Measurements from ENCODE around the gene PCGF6.
"Not testable (repeated sequence)": the region's sequence is repeated elsewhere in the genome, so short reads cannot be mapped to it uniquely, and the experiment has no call there.

PCGF6 gene

DNA sequence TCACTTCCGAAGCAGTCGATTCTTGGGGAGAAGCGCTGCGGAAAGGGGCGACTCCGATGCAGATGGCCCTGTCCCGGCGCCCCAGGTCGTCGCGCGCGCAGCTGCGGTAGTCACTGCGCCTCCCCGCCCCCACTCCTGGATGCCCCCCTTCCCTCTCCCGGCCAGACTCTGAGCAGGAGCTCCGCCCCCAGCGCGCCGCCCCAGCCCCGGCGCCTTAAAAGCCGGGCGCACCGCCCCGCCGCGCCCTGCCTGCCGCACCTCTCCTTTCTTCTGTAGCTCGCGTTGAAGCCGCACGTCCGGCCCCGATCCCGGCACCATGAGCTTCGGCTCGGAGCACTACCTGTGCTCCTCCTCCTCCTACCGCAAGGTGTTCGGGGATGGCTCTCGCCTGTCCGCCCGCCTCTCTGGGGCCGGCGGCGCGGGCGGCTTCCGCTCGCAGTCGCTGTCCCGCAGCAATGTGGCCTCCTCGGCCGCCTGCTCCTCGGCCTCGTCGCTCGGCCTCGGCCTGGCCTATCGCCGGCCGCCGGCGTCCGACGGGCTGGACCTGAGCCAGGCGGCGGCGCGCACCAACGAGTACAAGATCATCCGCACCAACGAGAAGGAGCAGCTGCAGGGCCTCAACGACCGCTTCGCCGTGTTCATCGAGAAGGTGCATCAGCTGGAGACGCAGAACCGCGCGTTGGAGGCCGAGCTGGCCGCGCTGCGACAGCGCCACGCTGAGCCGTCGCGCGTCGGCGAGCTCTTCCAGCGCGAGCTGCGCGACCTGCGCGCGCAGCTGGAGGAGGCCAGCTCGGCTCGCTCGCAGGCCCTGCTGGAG, 73.8 kb downstream of the PCGF6 start, which contains the start of gene INA:
Gene INA (plus strand): TSS at position 243 of the 817 bp plus-strand sequence. CDS start 74 bp downstream, at position 317.
- peak; percentile 33 for DNase-seq (ENCODE audit: low read depth)
- TF ChIP-seq, protein P1, sequence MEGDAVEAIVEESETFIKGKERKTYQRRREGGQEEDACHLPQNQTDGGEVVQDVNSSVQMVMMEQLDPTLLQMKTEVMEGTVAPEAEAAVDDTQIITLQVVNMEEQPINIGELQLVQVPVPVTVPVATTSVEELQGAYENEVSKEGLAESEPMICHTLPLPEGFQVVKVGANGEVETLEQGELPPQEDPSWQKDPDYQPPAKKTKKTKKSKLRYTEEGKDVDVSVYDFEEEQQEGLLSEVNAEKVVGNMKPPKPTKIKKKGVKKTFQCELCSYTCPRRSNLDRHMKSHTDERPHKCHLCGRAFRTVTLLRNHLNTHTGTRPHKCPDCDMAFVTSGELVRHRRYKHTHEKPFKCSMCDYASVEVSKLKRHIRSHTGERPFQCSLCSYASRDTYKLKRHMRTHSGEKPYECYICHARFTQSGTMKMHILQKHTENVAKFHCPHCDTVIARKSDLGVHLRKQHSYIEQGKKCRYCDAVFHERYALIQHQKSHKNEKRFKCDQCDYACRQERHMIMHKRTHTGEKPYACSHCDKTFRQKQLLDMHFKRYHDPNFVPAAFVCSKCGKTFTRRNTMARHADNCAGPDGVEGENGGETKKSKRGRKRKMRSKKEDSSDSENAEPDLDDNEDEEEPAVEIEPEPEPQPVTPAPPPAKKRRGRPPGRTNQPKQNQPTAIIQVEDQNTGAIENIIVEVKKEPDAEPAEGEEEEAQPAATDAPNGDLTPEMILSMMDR (conservative IDR thresholded peaks at IDR 0.05; ENCODE audit: low read length): no peak
- peak within 1 kb of the TSS; percentile 42 for H3K4me3 ChIP-seq (ENCODE audit: low read length)

DNA sequence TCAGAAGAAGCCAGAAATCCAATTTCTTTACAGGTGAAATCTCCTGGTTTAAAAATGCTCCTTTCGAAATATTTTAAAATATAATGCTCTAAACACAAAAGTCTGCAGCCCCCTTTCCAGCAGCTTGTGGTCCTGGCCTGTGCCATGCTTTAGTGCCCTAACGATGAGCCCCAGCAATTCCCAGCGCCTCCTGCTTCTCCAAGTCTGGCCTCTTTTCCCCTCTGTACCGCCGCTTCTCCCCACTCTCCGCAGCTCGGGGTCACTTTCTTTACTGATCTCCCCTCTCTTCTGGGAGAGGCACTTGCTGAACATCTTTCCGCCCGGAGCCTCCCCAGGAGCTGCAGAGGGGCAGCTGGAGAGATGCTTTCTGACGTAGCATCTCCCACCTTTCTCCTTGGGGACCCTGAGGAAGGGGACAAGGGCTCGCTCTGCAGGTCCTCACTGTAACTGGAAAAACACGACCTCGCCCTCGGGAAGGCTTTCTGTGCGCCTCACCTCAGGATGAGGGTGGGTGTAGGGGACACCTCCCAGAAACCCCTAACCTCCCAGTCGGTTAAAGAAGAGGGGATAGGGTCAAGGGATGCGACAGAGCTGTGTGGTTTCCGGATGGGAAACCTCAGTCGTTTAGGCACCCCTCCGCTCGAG, 74.6 kb downstream of the PCGF6 start:
- TF ChIP-seq, protein P1 (conservative IDR thresholded peaks at IDR 0.05; ENCODE audit: low read length): no peak
- H3K4me3 ChIP-seq (ENCODE audit: low read length): peak overlapping the region; percentile 27

DNA sequence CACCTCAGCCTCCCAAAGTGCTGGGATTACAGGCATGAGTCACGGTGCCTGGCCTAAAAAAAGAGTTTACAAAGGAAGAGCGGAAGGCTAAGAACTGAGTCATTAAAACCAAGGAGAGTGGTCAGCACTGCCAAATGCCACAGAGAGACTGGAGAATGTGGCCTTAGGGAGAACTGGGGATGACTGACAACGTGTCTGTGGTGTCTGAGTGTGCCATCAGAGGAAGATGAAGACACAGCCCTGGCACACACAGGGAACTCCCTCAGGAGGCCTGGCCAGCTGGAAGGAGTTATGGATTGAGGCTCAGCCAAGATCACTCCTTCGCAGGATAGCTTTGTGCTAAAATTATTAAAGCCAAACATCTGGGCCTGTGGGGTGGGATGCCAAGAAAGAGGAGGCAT, 77.9 kb downstream of the PCGF6 start:
- peak; percentile 100 for DNase-seq (ENCODE audit: low read depth)
- TF ChIP-seq, protein P1 (conservative IDR thresholded peaks at IDR 0.05; ENCODE audit: low read length): no peak
- no peak overlapping the region for H3K4me3 ChIP-seq (ENCODE audit: low read length)

More for the DNA sequence above, 74.6 kb downstream of the PCGF6 start:
- DNase-seq (ENCODE audit: low read depth): no peak

DNA sequence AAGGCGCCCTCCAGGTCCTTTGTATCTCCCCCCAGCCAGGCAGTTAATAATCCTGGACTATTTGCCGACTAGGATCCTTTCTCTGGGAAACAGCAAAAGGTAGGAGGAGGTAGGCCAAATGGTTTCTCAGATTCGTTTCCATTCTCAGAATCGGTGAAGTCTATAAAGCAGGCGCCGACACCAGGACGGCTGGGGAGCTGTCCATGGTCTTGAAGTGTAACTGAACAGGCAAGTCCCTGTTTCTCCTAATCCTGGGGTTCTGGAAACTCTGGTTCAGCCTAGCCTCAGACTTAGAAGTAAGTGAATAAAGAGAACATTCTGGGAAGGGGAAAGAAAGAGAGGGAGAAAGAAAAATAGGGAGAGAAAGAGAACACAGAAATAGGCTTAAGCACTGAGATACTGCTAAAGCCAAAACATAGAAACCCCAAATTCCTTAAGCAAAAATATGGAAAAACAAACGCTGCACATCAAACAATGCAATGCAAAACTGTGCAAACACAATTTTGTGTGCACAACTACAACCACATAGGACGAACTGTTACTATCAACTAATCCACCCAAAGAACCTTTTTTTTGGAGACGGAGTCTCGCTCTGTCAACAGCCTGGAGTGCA, 85.1 kb downstream of the PCGF6 start:
- no peak overlapping the region for H3K4me3 ChIP-seq (ENCODE audit: low read length)
- DNase-seq (ENCODE audit: low read depth): peak; percentile 65
- TF ChIP-seq, protein P1 (conservative IDR thresholded peaks at IDR 0.05; ENCODE audit: low read length): no peak

DNA sequence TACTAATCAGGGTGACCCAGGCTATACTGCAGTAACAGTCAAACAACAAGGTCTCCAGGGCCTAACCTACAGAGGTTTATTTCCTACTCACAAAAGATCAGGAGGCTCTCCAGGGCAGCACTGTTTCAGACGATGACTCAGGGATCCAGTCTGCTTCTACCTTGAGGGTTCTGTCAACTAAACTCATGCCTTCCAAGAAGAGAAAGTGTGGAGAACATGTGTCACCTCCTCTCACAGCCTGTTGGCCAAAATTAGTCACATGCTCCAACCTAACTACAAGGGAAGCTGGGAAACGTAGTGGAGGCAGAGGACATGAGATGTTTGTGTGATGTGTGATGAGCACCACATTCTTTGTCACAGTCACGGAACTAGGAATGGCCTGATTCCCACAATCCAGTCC, 88.7 kb downstream of the PCGF6 start:
- TF ChIP-seq, protein P1 (conservative IDR thresholded peaks at IDR 0.05; ENCODE audit: low read length): no peak
- no peak for DNase-seq (ENCODE audit: low read depth)
- H3K4me3 ChIP-seq (ENCODE audit: low read length): no peak overlapping the region

DNA sequence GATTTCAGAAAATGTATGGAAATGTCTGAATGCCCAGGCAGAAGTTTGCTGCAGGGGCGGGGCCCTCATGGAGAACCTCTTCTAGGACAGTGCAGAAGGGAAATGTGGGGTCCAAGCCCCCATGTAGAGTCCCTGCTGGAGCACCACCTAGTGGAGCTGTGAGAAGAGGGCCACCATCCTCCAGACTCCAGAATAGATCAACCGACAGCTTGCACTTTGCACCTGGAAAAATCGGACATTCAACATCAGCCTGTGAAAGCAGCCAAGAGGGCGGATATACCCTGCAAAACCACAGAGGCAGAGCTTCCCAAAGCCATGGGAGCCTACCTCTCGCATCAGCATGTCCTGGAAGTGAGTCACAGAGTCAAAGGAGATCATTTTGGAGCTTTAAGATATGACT, 91.0 kb downstream of the PCGF6 start:
- no peak overlapping the region for H3K4me3 ChIP-seq (ENCODE audit: low read length)
- TF ChIP-seq, protein P1 (conservative IDR thresholded peaks at IDR 0.05; ENCODE audit: low read length): no peak
- DNase-seq (ENCODE audit: low read depth): no peak

DNA sequence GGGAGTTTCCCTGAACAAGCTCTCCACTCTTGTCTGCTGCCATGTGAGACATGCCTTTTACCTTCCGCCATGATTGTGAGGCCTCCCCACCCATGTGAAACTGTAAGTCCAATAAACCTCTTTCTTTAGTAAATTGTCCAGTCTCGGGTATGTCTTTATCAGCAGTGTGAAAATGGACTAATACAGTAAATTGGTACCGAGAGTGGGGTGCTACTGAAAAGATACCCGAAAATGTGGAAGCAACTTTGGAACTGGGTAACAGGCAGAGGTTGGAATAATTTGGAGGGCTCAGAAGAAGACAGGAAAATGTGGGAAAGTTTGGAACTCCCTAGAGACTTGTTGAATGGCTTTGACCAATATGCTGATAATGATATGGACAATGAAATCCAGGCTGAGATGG, 92.0 kb downstream of the PCGF6 start:
- not testable (repeated sequence) for H3K4me3 ChIP-seq (ENCODE audit: low read length); DNase-seq (ENCODE audit: low read depth)
